ENCODE data around the gene MYB. TPM values are rescaled to one million over a fixed set of nuclear protein-coding genes. Genes with fewer than 3 reads are reported as not detected.
"Not testable (repeated sequence)": the region's sequence is repeated elsewhere in the genome, so short reads cannot be mapped to it uniquely, and the experiment has no call there.

Gene MYB
- total and polyA plus RNA-seq, 8 donors = 0.07 to 0.37 (median 0.17) TPM; not detected in 3

GRCh38 chr6:135141728-135142127 is 39.4 kb upstream of the MYB start:
- no peaks in the 10 kb centered on the region for H3K36me3 ChIP-seq
- TF ChIP-seq CTCF (IDR thresholded peaks at IDR 0.05) = no peak
- H3K4me3 ChIP-seq = no peak overlapping the region
- H3K4me1 ChIP-seq = peaks cover 0 to 2% (median 0%) of the 10 kb centered on the region in 3 donors
- intact Hi-C loops (cut with DNase I) = loop anchor here in 1 of 3 donors (10.0 kb wide), 1 partner anchor 283 kb away; no protein-coding TSS in a partner anchor
- no peaks in the 10 kb centered on the region for H3K27me3 ChIP-seq
- ATAC-seq (no peak), DNase-seq (no peak), FAIRE-seq (no peak)
- H3K27ac ChIP-seq = no peak overlapping the region
- no peaks in the 10 kb centered on the region for H3K9me3 ChIP-seq

- H3K27me3 ChIP-seq, H3K36me3 ChIP-seq, H3K27ac ChIP-seq, FAIRE-seq, DNase-seq, H3K9me3 ChIP-seq, ATAC-seq, H3K4me1 ChIP-seq, H3K4me3 ChIP-seq: not testable (repeated sequence)
- WGBS, 2 donors = 86 to 91% methylated on average over 1 of the region's 1 CpG
- intact Hi-C loops (cut with DNase I) = loop anchor here in 1 of 3 donors (10.0 kb wide), 1 partner anchor 283 kb away; no protein-coding TSS in a partner anchor
Measured at GRCh38 chr6:135142232-135142631, 38.9 kb upstream of the MYB start.

GRCh38 chr6:135144673-135145062 is 36.4 kb upstream of the MYB start:
- no peak for FAIRE-seq
- no peak for ATAC-seq
- intact Hi-C loops (cut with DNase I) = loop anchor here in 1 of 3 donors (10.0 kb wide), 1 partner anchor 280 kb away; no protein-coding TSS in a partner anchor
- no peaks in the 10 kb centered on the region for H3K27me3 ChIP-seq
- TF ChIP-seq CTCF (IDR thresholded peaks at IDR 0.05) = no peak
- no peaks in the 10 kb centered on the region for H3K36me3 ChIP-seq
- H3K4me1 ChIP-seq = peaks cover 0 to 2% (median 0%) of the 10 kb centered on the region in 3 donors
- no peak overlapping the region for H3K4me3 ChIP-seq
- no peak for DNase-seq
- H3K27ac ChIP-seq = no peak overlapping the region
- 23% methylated on average over 4 of the region's 4 CpGs for WGBS, 2 donors
- H3K9me3 ChIP-seq = no peaks in the 10 kb centered on the region

GRCh38 chr6:135145063-135145800 is 35.9 kb upstream of the MYB start:
- Histone ChIP-seq H3K4me1 (peaks cover 0 to 2% (median 0%) of the 10 kb centered on the region in 3 donors), H3K4me3 (no peak overlapping the region), H3K9me3 (no peaks in the 10 kb centered on the region), H3K27ac (no peak overlapping the region), H3K27me3 (no peaks in the 10 kb centered on the region), H3K36me3 (no peaks in the 10 kb centered on the region)
- ATAC-seq (peak; percentile 60 to 88 (median 82)), FAIRE-seq (no peak), DNase-seq (no peak)
- intact Hi-C loops (cut with DNase I) = loop anchor here in 1 of 3 donors (10.0 kb wide), 1 partner anchor 280 kb away; no protein-coding TSS in a partner anchor
- peak in 3 of 4 donors; percentile 22 to 42 (median 29) for TF ChIP-seq CTCF (IDR thresholded peaks at IDR 0.05)
- WGBS, 2 donors = 84 to 92% methylated on average over 2 of the region's 2 CpGs

- ATAC-seq = no peak
- no peak for FAIRE-seq
Measured at GRCh38 chr6:135146162-135146934, 34.8 kb upstream of the MYB start.

More at GRCh38 chr6:135146162-135146934, 34.8 kb upstream of the MYB start:
- Histone ChIP-seq H3K4me3 (no peak overlapping the region), H3K27ac (no peak overlapping the region), H3K36me3 (no peaks in the 10 kb centered on the region), H3K27me3 (no peaks in the 10 kb centered on the region), H3K4me1 (peaks cover 0 to 2% (median 0%) of the 10 kb centered on the region in 3 donors), H3K9me3 (no peaks in the 10 kb centered on the region)
- 88 to 94% methylated on average over 7 of the region's 7 CpGs for WGBS, 2 donors
- intact Hi-C loops (cut with DNase I) = loop anchor here in 1 of 3 donors (10.0 kb wide), 1 partner anchor 278 kb away; no protein-coding TSS in a partner anchor
- no peak for DNase-seq
- TF ChIP-seq CTCF (IDR thresholded peaks at IDR 0.05) = no peak

Measured in pancreas (tissue), 10 donors.